ENCODE data around the gene ALS2.

DNA sequence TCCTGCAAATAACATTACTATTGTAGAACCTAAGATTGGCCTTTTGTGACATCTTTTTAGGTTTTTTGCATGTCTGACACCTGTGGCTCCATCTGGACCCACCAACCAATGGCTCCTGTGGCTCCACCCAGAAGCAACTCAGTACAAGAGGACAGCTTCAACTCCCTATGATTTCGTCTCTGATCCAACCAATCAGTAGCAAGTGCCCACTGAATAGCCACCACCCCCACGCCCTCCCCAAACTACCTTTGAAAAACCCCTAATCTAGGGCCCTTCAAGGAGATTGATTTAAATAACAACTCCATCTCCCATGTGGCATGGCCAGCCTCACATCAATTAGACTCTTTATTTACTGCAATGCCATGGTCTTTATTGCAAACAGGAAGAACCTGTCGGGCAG lies 105.9 kb downstream of the ALS2 start:
- TF ChIP-seq CTCF (IDR thresholded peaks at IDR 0.05) (no peak), EZH2 (IDR thresholded peaks at IDR 0.05; ENCODE audit: borderline replicate concordance, insufficient read depth, low read depth, low read length, poor library complexity, severe bottlenecking) (no peak)

All from B cell (primary cell).